GM12873 (cell line): ENCODE data around the gene WNT3A.

Source experiments
- CTCF ChIP-seq: IDR thresholded peaks from 2 replicates; pipeline ENCODE4 v1.5.1; 2012; ENCODE audit warnings: low read depth, mild to moderate bottlenecking, moderate library complexity, low read length, control low read depth; ENCODE audit not compliant: insufficient read depth; ENCODE audit errors: missing control alignments

Gene WNT3A

DNA sequence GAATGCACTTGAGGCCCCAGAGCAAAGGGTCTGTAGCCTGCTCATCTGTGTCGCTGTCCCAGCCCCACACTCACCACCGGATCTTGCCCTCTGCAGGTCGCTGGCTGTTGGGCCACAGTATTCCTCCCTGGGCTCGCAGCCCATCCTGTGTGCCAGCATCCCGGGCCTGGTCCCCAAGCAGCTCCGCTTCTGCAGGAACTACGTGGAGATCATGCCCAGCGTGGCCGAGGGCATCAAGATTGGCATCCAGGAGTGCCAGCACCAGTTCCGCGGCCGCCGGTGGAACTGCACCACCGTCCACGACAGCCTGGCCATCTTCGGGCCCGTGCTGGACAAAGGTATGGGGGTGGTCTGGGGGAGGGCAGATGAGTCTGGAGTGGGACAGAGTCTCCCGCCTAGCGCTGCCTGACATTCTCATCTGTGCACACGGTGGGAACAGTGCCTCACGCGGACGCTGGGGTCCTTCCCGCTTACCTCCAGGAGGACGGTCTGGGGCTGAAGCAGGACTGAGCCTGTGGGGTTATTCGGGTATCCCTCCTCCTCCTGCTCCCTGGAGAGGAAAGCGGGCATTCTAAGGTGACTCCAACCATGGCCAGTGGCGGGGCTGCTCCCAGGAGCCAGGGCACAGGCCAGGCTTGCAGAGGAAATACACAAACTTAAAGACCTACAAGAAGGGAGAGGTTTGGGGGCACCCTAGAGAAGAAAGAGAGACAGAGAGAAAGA, 15.9 kb downstream of the WNT3A start:
- TF ChIP-seq CTCF = no peak

GRCh38 chr1:228023294-228023639, 16.5 kb downstream of the WNT3A start:
- no peak for TF ChIP-seq CTCF

- TF ChIP-seq CTCF = no peak
Observed at GRCh38 chr1:228029281-228029680, 22.5 kb downstream of the WNT3A start.

DNA sequence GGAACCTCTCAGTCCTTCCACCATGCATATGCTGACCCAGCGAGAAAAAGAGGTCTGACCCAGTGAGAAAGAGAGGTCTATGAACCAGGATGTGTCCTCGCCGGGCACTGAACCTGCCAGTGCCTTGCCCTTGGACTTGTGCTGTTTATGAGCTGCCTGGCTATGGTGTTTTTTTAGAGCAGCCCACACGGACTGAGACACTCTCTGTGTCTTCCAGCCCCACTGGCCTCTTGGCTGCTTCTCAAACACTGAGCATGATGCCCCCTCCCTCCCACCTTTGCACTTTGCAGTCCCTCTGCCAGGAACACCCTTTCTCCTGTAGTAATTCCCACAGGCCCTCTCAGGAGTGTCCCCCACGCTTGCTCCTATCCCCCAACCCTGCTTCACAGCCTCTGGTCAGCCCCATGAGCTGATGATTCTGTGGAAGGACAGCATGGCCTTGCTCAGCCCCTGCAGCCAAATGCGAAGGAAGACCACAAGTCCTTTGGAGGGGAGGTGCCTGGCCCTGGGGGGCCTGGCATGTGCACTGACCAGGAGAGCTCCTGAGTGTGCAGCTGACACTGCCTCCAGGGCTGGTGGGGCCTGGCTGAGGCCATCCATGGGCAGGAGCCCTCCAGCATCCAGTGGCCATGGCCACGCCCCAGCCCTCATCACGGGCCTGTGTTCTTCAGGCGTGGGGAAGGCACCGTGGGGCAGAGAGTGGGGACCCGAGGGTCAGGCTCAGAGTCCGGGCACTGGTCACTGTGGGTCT, 23.8 kb downstream of the WNT3A start:
- no peak for TF ChIP-seq CTCF

- peak; percentile 30 for TF ChIP-seq CTCF
Observed at GRCh38 chr1:228031276-228031995, 24.6 kb downstream of the WNT3A start.

DNA sequence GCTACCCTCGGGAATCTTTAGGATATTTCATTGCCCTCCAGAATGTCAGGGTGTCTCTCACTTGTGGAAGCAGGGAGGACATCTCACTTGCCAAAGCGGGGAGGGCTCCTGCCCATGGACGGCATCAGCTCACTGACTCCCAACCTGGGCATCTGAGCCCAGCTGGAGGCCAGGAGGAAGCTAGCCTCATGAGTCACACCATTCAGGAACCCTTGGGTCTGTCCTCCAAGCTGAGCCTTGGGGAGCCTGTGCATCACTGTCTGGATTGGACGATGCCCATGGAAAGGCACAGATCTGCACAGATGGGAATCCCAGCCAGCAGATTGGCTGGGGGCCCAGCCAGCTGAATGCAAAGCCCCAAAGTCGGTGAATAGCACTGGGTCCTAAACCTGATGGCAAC, 25.2 kb downstream of the WNT3A start:
- TF ChIP-seq CTCF = no peak

DNA sequence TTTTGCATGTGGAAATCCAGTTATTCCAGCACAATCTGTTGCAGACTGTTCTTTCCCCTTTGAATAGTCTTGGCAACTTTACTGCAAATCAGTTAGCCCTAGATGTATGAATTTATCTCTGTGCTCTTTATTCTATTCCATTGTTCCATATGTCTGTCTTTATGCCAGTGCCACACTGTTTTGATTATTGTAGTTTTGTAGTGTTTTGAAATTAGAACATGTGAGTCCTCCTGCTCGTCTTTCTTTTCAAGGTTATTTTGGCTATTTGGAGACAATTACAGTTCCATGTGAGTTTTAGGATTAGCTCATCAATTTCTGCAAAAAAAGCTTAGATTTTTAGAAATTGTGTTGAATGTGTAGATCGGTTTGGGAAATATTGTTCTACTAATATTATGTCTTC, 26.6 kb downstream of the WNT3A start:
- TF ChIP-seq CTCF = no peak
